Measurements from ENCODE around the gene KIF26B. TPM values are rescaled to one million over a fixed set of nuclear protein-coding genes. Genes with fewer than 3 reads are reported as not detected.
A peak's percentile ranks its signal among the peaks of the same experiment; 100 is the strongest.

The KIF26B gene
- total RNA-seq, 6 experiments from 2014 or later: 0.31 to 0.55 (median 0.35) TPM

DNA sequence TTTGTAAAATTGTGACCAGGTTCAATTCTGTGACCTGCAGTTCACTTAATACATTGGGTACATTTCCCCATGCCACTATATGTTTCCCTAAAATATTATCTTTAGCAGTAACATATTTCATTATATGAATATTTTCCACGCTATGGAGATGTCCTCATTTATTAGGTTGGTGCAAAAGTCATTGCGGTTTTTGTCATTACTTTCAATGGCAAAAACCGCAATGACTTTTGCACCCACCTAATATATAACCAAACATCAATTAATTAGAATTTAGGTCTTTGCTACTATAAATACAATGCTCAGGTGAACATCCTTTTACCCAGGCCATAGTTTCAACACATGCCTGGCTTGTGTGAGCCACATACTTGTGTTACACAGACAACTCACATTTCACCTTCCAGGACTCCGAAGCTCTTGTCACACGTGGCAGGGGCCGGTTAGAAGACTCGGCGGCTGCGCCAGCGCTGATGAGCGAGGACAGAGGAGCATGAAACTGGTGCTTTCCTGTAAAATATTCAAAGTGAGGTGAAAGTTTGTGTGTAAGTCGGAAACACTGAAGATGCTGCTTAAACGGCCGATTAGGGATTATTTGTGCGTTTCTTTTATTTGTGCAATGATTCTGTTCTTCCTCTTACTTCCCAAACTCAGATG, 215.5 kb downstream of the KIF26B start:
- H3K4me3 ChIP-seq: no peak overlapping the region
- no peaks in the 10 kb centered on the region for H3K36me3 ChIP-seq
- ATAC-seq: no peak
- no peak for DNase-seq
- intact Hi-C loops (cut with DNase I): no loop called here
- no peak for TF ChIP-seq POLR2A (IDR thresholded peaks at IDR 0.05)
- TF ChIP-seq, protein P1, sequence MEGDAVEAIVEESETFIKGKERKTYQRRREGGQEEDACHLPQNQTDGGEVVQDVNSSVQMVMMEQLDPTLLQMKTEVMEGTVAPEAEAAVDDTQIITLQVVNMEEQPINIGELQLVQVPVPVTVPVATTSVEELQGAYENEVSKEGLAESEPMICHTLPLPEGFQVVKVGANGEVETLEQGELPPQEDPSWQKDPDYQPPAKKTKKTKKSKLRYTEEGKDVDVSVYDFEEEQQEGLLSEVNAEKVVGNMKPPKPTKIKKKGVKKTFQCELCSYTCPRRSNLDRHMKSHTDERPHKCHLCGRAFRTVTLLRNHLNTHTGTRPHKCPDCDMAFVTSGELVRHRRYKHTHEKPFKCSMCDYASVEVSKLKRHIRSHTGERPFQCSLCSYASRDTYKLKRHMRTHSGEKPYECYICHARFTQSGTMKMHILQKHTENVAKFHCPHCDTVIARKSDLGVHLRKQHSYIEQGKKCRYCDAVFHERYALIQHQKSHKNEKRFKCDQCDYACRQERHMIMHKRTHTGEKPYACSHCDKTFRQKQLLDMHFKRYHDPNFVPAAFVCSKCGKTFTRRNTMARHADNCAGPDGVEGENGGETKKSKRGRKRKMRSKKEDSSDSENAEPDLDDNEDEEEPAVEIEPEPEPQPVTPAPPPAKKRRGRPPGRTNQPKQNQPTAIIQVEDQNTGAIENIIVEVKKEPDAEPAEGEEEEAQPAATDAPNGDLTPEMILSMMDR (IDR thresholded peaks at IDR 0.05): no peak
- no peaks in the 10 kb centered on the region for H3K4me1 ChIP-seq
- WGBS (ENCODE audit: insufficient coverage, low coverage, low lambda C conversion rate, missing lambda C conversion rate): 78% methylated on average over 14 of the region's 15 CpGs
- H3K9me3 ChIP-seq: no peaks in the 10 kb centered on the region
- H3K27ac ChIP-seq: no peak overlapping the region
- H3K27me3 ChIP-seq: no peaks in the 10 kb centered on the region

DNA sequence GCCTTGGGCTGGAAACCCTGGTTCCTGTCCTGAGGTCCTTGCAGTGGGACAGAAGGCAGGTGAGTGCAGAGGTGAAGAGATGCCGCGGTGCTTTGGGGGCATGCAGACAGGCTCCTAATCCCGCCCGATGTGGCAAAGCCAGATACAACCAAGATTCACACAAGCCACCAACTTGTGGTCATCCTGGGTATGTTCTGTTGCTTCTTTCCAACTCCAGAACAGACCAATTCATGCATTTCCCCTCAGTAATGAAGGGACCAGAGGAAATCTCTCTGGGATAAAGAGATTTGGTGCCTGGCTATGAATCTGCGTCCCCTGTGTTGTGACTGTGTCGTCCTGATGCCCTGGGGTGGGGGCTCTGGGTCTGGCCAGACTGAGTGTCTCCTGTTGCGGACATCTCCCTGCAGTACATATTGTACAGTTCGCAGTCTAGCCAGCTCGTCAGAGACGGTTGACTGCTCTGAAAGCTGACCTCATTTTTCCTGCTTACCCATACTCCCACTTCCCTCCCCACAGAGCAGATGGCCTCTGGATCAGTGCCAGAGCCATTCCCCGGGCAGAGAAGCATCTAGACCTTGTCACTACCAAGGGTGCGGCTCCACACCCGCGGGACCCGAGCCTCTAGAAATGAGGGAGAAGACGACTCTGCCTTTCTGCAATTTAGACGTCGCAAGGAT, 216.3 kb downstream of the KIF26B start:
- ATAC-seq (peak in 1 of 4 donors; percentile 47), DNase-seq (no peak)
- Histone ChIP-seq H3K36me3 (no peaks in the 10 kb centered on the region), H3K9me3 (no peaks in the 10 kb centered on the region), H3K27me3 (no peaks in the 10 kb centered on the region), H3K4me3 (no peak overlapping the region), H3K27ac (no peak overlapping the region), H3K4me1 (no peaks in the 10 kb centered on the region)
- WGBS (ENCODE audit: insufficient coverage, low coverage, low lambda C conversion rate, missing lambda C conversion rate): 69% methylated on average over 6 of the region's 18 CpGs
- intact Hi-C loops (cut with DNase I): no loop called here
- TF ChIP-seq, protein P1 (IDR thresholded peaks at IDR 0.05): no peak
- TF ChIP-seq POLR2A (IDR thresholded peaks at IDR 0.05): no peak

DNA sequence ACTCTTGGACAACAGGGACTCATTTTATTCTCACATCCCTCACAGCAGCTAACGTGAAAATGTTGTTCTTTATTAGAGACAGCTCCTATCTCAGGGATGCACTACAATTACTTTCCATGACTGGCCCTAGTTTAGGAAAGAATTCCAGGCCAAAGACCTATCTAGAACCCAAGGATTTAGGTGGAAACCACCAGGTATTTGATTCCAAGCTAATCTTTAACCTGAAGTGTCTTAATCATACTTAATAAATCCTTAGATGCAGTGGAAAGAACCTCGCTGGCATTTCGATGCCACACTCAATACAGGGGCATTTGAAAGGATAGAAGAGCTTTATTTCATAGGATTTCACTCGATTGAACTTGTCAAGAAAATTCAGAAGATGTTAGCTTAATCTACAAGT, 218.3 kb downstream of the KIF26B start:
- 70% methylated on average over 4 of the region's 4 CpGs for WGBS (ENCODE audit: insufficient coverage, low coverage, low lambda C conversion rate, missing lambda C conversion rate)

DNA sequence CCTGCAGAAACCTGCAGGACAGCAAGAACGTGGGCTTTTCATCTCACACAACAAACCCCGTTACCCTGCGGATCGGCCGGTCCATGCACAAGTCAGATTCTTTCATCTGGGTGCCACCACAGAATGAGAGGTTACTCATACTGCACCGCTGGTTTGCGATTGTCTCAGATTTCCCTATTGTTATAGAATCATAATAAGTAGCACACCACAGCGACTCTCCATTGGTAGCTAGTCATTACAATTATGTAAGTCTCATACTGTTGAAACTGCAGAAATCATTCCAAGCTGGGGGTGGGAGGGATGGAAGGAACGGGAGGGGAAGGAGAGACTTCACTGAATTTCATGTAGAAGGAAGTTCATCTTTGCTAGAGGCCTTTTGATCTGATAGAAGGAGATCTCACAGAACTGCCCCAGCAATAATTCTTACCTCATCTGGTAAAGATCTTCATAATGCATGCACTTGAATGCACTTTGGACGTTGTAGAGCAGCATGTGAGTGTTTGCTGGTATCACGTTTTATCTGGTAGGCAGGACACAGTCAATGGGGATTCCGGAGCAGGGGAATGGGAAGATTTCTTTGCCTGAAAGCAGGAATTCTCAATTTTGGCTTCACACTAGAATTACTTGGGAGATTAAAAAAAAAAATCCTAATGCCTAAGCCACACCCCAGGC, 221.1 kb downstream of the KIF26B start:
- Histone ChIP-seq H3K36me3 (no peaks in the 10 kb centered on the region), H3K27ac (no peak overlapping the region), H3K4me1 (no peaks in the 10 kb centered on the region), H3K9me3 (no peaks in the 10 kb centered on the region), H3K27me3 (no peaks in the 10 kb centered on the region), H3K4me3 (no peak overlapping the region)
- no peak for DNase-seq
- intact Hi-C loops (cut with DNase I): no loop called here
- TF ChIP-seq, protein P1 (IDR thresholded peaks at IDR 0.05): no peak
- no peak for TF ChIP-seq POLR2A (IDR thresholded peaks at IDR 0.05)
- no peak for ATAC-seq
- WGBS (ENCODE audit: insufficient coverage, low coverage, low lambda C conversion rate, missing lambda C conversion rate): 77% methylated on average over 12 of the region's 12 CpGs

More for the DNA sequence above, 218.3 kb downstream of the KIF26B start:
- Histone ChIP-seq H3K27me3 (no peaks in the 10 kb centered on the region), H3K9me3 (no peaks in the 10 kb centered on the region), H3K36me3 (no peaks in the 10 kb centered on the region), H3K27ac (no peak overlapping the region), H3K4me3 (no peak overlapping the region), H3K4me1 (no peaks in the 10 kb centered on the region)
- TF ChIP-seq, protein P1 (IDR thresholded peaks at IDR 0.05): no peak
- TF ChIP-seq POLR2A (IDR thresholded peaks at IDR 0.05): no peak
- intact Hi-C loops (cut with DNase I): no loop called here
- ATAC-seq: no peak
- DNase-seq: no peak
